Hematopoietic multipotent progenitor cell treated with erythropoietin and hydrocortisone succinate and interleukin-3 and kit ligand, for 17 days (in vitro differentiated cells): ENCODE data around the gene ATXN8OS.
"Not testable (repeated sequence)": the region's sequence is repeated elsewhere in the genome, so short reads cannot be mapped to it uniquely, and the experiment has no call there.

Experiments used
- DNase-seq: peaks from one replicate; pipeline ENCODE4 v3.0.0-alpha.2; 2015; ENCODE audit warnings: low spot score

Gene ATXN8OS

GRCh38 chr13:70107498-70108281 is at the start of gene ATXN8OS:
Gene ATXN8OS (plus strand): TSS chr13:70107826.
- DNase-seq, result no peak

DNA sequence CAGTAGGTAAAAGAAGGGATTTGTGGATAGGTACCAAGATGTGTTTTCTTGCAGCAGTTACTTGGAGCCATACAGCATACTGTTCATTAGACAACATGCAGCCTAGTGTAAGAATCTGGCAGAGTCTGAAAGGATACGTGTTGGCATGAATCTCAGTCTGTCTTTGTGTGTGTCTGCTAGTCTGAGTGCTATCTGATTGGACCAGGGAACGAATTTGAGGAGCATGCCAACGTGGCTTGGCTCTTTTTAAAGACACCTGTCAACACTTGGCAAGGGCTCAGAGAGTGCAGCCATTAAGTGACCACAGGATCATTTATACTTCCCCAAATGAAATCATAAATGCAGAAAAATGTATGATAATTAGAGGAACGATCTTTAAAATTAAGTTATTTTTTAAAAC is 27.6 kb upstream of the ATXN8OS start:
- no peak for DNase-seq

DNA sequence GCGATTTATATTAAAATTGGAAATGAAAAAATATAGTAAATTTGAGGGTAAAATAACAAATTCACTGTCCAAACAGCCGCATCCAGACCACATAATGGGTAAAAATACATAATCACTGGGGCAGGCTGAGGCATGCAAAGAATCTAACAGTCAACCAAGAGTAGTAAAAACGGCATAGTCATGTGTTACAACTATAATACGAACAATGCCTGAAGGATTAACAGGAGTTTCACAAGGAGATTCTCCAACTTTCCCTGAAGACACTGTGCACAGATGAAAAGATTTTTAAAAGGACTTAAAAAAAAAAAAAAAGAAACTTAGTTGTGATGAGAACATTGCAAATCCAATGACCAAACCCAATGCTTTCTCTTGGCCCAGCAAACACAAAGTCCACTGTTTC is 20.4 kb upstream of the ATXN8OS start:
- DNase-seq, result no peak

DNA sequence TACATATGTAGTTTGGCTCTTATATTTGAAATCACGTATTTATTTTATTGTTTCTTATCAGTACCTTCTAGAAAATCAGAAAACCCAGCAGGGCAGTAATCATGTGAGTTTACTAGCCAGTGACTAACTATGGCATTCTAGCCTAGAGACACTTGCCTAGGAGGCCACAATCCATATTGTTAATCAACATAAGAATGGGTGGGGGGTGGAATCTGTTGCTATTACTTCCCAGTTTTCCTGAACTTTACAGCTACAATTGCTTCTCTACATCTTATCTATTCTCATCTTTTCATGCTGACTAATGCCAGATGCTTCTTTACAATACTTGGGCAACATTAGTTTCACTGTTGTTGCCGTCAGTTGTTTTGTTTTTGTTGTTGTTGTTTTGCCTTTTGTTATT is 18.7 kb upstream of the ATXN8OS start:
- DNase-seq, result no peak

DNA sequence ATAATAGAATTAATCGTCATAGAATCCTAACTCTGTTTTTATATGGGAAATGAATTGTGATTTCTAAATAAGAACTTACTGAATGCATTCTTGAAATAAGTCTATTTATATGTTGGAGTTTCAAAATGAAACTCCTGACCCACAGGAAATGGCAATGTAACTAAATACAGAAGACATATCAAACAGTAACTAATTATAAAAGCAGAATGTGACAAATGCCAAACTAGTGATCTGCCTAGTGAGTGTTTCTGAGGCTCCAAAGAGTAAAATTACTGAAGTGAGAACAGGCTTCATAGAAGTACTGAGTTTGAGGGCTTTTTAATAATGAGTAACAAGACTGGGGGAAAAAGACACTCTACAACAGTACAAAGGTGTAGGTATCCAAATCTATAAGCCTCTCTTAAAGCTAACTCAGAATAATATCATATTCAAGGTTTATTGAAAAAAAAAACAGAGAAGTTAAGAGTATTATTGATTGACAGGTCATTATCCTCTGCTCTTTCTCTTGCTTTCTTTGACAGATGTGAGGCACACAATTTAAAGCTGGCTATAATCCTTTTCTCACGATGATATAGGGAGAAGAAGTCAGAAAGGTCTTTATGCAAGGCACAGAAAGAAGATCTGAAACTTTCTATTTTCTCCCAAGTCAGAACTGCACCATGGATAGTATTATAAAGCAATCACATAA is 17.4 kb upstream of the ATXN8OS start:
- no peak for DNase-seq

DNA sequence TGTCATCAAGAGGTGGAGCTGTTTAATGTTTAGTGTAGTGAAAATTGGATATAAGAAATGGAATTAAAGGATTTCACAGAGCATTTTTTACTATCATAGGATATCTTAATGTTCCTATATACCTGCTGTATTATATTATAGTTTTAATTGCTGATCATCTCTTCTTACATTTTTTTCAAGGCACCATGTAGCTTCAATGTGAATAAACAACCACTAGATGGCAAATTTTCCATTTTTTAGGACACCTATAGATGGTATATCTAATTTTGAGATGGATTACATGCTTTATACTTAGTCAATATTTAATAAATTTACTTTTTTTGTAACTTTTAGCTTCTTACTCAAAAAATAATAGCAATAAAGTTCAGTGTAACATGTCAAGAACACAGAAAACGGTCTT is 9.0 kb upstream of the ATXN8OS start:
- DNase-seq, result no peak

DNA sequence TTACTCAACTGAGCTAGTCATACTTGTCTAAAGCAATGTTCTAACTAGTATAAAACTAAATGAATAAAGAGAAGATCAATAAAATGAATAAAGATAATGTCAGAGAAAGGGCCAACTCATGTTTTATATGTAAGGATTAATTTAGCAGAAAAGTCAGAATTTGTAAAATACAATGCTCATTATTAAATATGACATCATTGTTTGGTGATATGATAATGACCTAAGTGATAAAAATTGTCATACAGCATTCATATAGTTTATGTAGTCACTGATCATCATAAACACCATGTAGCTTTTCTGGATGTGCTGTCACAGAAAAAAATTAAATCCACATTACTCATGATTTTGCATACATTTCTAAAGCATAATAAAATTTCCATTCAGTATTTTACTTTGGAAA is 3.1 kb upstream of the ATXN8OS start:
- DNase-seq, result no peak

GRCh38 chr13:70107125-70107497 is 515 bp upstream of the ATXN8OS start:
- no peak for DNase-seq

GRCh38 chr13:70108356-70109105 is 905 bp downstream of the ATXN8OS start, which contains the start of gene KLHL1:
Gene KLHL1 (minus strand): TSS chr13:70108452. CDS start chr13:70107699, 753 bp downstream.
- DNase-seq, result no peak

- no peak for DNase-seq
Observed at GRCh38 chr13:70117338-70117905, 9.8 kb downstream of the ATXN8OS start.

DNA sequence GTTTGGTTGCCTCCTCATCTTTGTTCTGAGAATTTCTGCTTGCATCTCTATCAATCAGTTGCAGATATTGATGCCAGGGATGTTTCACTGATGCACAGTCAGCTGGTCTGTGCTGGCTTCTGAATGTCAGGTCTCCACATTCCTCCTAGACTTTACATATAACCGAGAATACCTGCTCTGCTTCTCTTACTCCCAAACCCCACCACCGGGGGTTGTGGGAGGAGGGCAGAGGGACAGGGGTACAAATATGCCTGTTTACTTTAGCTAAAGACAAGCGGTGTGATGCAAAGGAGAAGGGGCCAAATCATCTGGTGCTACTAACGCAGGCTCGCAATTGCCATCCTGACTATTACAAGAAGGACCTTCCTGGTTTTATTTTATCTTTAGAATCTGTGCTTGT is 18.1 kb downstream of the ATXN8OS start:
- no peak for DNase-seq

GRCh38 chr13:70128098-70128497 is 20.5 kb downstream of the ATXN8OS start:
- DNase-seq, result no peak

GRCh38 chr13:70142658-70143057 is 35.0 kb downstream of the ATXN8OS start:
- not testable (repeated sequence) for DNase-seq

GRCh38 chr13:70162141-70162540 is 54.5 kb downstream of the ATXN8OS start:
- DNase-seq, result no peak

DNA sequence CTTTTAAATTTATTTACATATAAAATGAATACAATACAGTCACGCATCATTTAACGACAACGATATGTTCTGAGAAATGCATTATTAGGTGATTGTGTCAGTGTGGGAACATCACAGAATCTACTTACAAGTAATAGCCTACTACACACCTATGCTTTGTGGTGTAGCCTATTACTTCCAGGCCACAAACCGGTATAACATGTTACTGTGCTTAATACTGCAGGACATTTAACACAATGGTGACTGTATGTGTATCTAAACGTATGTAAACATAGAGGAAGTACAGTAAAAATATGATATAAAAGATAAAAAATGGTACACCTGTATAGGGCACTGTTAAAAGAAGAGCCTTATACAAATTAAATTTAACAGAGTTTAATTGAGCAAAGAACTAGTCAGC is 63.1 kb downstream of the ATXN8OS start:
- no peak for DNase-seq

GRCh38 chr13:70171151-70171550 is 63.5 kb downstream of the ATXN8OS start:
- DNase-seq, result no peak

DNA sequence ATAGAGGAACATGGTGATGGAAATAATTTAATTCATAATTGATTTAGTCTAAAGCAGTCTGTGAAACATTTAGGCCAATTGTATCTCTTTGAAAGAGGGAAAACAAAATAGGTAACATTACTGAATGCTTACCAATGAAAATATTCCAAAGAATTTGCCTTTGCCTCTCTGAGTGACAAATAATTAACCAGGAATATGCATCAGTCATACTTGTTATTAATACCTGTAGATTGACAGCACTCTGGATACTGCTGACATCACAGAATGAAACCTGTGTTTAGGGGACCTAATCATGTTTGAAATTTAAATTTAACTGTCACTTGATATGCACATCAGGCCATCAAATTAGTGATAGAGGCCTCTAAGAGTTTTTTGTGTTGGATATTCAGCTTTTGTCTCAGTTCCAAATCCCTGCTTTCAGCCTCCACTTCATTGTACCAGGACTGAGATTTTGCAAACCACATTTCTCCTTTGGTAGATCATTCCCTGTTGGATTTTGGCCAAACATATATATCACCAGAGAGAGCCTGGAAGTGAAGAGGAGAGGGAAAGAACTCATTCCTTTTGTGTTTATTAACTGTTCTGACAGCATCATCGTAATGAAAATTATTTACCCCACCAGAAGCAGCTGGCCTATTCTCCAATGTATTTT is 65.4 kb downstream of the ATXN8OS start:
- DNase-seq, result no peak

DNA sequence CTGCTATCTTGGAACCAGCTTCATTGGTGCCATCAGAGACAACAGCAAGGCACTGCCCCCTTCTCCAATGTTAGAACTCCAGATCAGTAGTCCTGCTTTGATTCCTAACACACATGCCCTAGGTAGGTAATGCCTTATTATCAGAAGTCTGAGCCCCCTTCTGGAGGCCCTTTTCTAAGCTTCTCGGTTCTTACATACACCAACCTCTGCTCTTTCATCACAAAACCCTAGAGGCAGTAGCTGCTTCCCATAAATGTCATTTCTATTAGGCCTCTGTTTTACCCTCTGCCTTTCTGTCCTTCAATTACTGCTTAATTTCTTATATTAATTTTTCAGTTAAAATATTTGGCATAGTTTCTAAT is 66.0 kb downstream of the ATXN8OS start:
- DNase-seq, result no peak

GRCh38 chr13:70178346-70178745 is 70.7 kb downstream of the ATXN8OS start:
- DNase-seq, result no peak
